Measurements from ENCODE around the gene MT1B.
A peak's percentile ranks its signal among the peaks of the same experiment; 100 is the strongest.

Gene MT1B

DNA sequence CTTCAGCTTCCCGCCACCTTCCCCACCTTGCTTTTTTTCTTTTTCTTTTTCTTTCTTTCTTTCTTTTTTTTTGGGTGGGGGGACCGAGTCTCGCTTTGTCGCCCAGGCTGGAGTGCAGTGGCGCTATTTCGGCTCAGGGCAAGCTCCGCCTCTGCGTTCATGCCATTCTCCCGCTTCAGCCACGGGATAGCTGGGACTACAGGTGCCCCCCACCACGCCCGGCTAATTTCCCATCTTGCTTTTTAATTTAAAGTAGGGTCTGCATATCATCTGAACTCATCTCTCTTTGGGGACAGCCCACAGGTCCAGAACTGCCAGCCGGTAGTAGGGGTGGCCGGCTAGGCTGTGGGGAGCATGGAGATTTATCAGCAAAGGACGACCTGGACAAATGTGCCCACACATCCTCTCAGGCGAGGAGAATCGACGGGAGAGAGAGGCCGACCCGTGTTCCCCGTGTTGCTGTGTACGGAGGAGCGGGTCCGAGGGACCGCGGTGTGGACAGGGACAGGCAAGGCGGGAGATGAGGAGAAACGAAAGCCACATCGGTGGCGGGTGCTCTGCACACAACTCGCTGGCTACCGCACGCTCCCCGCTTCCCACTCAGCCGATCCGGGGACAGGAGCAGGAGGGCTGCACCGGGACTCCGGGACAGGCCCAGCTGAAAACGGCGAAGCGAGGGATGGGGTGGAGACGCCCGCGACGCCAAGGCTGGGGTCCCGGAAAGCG, 16.8 kb upstream of the MT1B start:
- Histone ChIP-seq H3K27ac (ENCODE audit: low read depth, low read length) (no peak overlapping the region), H3K4me1 (ENCODE audit: control insufficient read depth, insufficient read depth, low read length) (no peaks in the 10 kb centered on the region), H3K27me3 (ENCODE audit: control insufficient read depth, insufficient read depth, low read length) (peaks cover 37% of the 10 kb centered on the region), H3K9ac (ENCODE audit: low read length) (no peak overlapping the region), H3K36me3 (ENCODE audit: control insufficient read depth, insufficient read depth, low read length) (no peaks in the 10 kb centered on the region), H3K4me3 (ENCODE audit: low read length) (peak overlapping the region; percentile 16)

DNA sequence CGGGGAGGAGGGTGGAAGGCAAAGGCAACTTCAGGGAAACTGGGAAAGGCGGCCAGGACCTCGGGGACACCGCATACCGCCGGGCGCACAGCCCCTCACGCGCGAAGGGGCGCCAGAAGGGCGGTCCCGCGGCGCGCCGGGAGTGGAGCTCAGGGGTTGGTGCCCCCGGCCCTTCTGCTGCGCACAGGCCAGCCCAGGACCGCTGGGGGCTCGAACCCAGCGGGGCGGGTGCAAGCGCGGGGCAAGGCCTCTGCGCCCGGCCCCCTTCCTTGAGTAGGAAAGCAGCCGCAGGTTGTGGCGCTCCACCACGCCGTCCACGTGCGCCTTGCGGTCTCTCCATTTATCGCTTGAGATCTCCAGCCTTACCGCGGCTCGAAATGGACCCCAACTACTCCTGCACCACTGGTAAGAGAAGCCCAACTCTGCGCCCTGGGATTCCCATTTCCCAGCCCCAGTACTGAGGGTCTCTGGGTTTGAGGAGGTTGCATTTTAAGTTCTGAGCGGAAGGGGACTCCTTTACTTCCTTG, 16.2 kb upstream of the MT1B start:
- Histone ChIP-seq H3K4me1 (ENCODE audit: control insufficient read depth, insufficient read depth, low read length) (no peaks in the 10 kb centered on the region), H3K27ac (ENCODE audit: low read depth, low read length) (no peak overlapping the region), H3K27me3 (ENCODE audit: control insufficient read depth, insufficient read depth, low read length) (peaks cover 37% of the 10 kb centered on the region), H3K36me3 (ENCODE audit: control insufficient read depth, insufficient read depth, low read length) (no peaks in the 10 kb centered on the region), H3K9ac (ENCODE audit: low read length) (no peak overlapping the region), H3K4me3 (ENCODE audit: low read length) (peak overlapping the region; percentile 16)

DNA sequence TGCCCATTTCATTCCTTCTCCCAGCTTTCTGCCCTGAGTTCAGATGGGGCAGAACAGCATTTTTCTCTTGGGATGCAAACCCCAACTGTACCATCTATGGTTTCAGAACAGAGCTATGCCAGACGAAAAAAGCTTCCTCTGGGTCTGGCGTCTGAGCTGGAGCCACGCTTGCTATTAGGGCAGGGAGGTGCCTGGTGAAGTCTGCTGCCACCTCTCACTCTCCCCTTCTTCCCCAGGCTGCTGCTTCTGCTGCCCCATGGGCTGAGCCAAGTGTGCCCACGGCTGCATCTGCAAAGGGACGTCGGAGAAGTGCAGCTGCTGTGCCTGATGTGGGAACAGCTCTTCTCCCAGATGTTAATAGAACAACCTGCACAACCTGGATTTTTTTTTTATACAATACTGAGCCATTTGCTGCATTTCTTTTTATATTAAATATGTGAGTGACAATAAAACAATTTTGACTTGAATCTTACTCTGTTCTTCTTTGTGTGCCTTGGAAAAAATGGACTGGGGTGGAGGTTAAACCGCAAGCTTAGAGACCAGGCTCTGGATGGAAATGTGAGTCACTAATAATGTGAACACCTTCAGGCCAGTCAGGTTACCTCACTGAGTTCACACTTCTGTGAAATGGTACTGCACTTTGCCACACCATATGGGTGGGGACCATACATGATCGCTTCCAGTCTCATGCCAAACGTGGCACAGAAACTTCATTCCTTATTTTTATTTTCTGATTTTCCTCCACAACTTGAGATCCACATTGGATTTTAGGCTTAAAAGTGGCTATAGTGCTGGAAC, 14.9 kb upstream of the MT1B start:
- no peaks in the 10 kb centered on the region for H3K4me1 ChIP-seq (ENCODE audit: control insufficient read depth, insufficient read depth, low read length)

DNA sequence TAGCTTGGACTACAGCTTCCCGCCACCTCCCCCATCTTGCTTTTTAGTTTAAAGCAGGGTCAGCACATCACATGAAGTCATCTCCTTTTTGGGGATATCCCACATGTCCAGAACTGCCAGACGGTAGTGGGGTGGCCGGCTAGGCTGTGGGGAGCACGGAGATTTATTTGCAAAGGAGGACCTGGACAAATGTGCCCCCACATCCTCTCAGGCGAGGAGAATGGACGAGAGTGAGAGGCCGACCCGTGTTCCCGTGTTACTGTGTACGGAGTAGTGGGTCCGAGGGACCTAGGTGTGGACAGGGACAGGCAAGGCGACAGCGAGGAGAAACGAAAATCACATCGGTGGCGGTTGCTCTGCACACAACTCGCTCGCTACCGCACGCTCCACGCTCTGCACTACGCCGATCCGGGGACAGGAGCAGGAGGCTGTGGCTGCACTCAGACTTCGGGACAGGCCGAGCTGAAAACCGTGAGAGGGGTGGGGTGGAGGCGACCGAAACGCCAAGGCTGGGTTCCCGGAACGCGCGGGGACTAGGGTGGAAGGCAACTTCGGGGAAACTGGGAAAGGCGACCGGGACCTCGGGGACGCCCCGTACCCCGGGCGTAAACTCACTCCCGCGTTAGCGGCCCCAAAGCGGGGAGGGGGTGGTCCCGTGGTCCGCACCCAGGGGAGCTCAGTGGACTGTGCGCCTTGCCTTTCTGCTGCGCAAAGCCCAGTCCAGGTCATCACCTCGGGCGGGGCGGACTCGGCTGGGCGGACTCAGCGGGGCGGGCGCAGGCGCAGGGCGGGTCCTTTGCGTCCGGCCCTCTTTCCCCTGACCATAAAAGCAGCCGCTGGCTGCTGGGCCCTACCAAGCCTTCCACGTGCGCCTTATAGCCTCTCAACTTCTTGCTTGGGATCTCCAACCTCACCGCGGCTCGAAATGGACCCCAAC, 13.6 kb upstream of the MT1B start, which contains the start of gene MT1A:
Gene MT1A (plus strand): TSS at position 853 of the 937 bp plus-strand sequence. CDS start 73 bp downstream, at position 926.
- H3K27ac ChIP-seq (ENCODE audit: low read depth, low read length): peak within 1 kb of the TSS; percentile 30
- H3K9ac ChIP-seq (ENCODE audit: low read length): no peak within 1 kb of the TSS
- peaks cover 37% of the 10 kb centered on the region for H3K27me3 ChIP-seq (ENCODE audit: control insufficient read depth, insufficient read depth, low read length)
- peak within 1 kb of the TSS; percentile 65 for H3K4me3 ChIP-seq (ENCODE audit: low read length)
- H3K36me3 ChIP-seq (ENCODE audit: control insufficient read depth, insufficient read depth, low read length): no peaks in the 10 kb centered on the region
- H3K4me1 ChIP-seq (ENCODE audit: control insufficient read depth, insufficient read depth, low read length): no peaks in the 10 kb centered on the region

More for the DNA sequence above, 14.9 kb upstream of the MT1B start:
- Histone ChIP-seq H3K9ac (ENCODE audit: low read length) (no peak overlapping the region), H3K27me3 (ENCODE audit: control insufficient read depth, insufficient read depth, low read length) (peaks cover 37% of the 10 kb centered on the region), H3K27ac (ENCODE audit: low read depth, low read length) (no peak overlapping the region), H3K4me3 (ENCODE audit: low read length) (no peak overlapping the region), H3K36me3 (ENCODE audit: control insufficient read depth, insufficient read depth, low read length) (no peaks in the 10 kb centered on the region)

DNA sequence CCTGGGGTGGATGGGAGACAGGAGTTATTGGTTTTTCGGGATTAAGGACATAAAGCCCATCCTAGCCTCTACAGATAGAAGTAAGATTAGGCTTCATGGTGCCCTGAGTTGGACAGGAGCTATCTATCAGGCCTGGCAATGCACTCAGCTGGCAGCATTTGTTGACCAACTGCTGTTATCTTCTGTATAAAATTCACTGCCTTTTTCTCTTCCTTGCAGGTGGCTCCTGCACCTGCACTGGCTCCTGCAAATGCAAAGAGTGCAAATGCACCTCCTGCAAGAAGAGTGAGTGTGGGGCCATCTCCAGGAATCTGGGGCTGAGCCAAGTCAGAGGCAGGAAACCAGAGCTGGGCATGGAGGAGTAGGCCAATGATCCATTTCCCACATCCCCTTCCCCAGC, 12.6 kb upstream of the MT1B start:
- Histone ChIP-seq H3K4me3 (ENCODE audit: low read length) (no peak overlapping the region), H3K27me3 (ENCODE audit: control insufficient read depth, insufficient read depth, low read length) (peaks cover 33% of the 10 kb centered on the region), H3K36me3 (ENCODE audit: control insufficient read depth, insufficient read depth, low read length) (no peaks in the 10 kb centered on the region), H3K4me1 (ENCODE audit: control insufficient read depth, insufficient read depth, low read length) (no peaks in the 10 kb centered on the region), H3K9ac (ENCODE audit: low read length) (no peak overlapping the region), H3K27ac (ENCODE audit: low read depth, low read length) (no peak overlapping the region)

DNA sequence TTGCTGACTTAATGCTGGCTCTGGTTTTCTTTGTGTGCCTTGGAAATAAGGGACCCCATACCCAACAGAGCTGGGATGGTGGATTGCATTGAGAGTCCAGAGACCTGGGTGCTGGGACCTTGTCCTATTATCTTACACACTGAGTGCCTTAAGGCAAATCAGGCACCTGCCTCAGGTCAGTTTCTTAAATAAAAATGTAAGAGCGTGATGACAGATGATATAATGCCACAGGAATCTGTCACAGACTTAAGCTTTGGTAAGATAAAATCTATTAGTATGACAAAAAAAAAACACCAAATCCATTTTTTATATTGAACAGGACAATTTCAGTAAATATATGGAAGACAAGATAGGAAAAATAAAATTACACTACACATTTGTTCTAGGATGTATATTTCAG, 11.6 kb upstream of the MT1B start:
- Histone ChIP-seq H3K27ac (ENCODE audit: low read depth, low read length) (no peak overlapping the region), H3K4me1 (ENCODE audit: control insufficient read depth, insufficient read depth, low read length) (no peaks in the 10 kb centered on the region), H3K9ac (ENCODE audit: low read length) (no peak overlapping the region), H3K27me3 (ENCODE audit: control insufficient read depth, insufficient read depth, low read length) (peaks cover 30% of the 10 kb centered on the region), H3K4me3 (ENCODE audit: low read length) (no peak overlapping the region), H3K36me3 (ENCODE audit: control insufficient read depth, insufficient read depth, low read length) (no peaks in the 10 kb centered on the region)

DNA sequence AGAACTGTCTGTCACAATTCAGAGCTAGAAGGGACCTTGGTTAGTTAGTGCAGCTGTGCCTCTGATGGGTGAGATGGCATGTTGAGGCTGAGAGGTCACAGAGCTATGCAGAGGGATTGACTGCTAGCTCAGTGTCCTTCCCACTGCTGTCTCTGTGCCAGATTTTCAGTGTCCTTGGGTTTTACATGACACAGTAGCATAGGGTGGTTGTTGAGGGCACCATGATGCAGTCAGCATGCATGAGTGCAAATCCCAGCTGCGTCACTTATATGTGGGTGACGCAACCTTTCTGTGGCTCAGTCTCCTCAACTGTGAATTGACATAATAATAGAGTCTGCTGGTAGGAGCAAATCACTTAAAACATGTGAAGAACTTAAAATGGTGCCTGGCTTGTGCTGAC, 10.5 kb upstream of the MT1B start:
- Histone ChIP-seq H3K27ac (ENCODE audit: low read depth, low read length) (no peak overlapping the region), H3K4me1 (ENCODE audit: control insufficient read depth, insufficient read depth, low read length) (no peaks in the 10 kb centered on the region), H3K36me3 (ENCODE audit: control insufficient read depth, insufficient read depth, low read length) (no peaks in the 10 kb centered on the region), H3K9ac (ENCODE audit: low read length) (no peak overlapping the region), H3K4me3 (ENCODE audit: low read length) (no peak overlapping the region), H3K27me3 (ENCODE audit: control insufficient read depth, insufficient read depth, low read length) (peaks cover 24% of the 10 kb centered on the region)

DNA sequence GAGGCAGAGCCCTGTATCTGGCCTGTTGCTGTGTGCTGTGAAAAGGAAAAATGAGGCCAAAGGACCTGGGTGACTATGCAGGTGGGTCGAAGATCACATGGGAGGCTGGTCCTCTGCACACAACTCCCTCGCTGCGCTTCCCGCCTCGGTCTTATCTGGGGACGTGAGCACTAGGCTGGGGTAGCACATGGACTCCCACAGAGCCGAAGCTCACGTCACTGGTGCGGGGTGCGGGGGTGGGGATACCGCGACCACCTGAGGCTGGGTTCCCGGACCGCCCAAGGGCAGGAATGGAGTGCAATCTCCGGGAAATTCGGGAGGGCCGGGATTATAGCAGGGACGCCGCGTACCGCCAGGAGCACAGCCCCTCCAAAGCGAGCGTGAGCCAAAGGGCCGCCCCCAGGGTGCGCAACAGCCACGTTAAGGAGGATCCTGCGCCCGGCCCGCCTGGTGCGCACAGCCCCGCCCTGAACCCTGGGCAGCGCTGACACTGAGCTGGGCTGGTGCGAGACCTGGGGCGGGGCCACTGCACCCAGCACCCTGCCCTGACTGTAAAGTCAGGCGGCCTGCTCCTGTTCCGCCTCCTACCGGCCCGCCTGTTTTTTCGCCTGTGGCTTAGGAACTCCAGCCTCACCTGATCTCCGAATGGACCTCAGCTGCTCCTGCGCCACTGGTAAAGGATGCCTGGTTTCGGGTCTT, 8.5 kb upstream of the MT1B start:
- H3K4me1 ChIP-seq (ENCODE audit: control insufficient read depth, insufficient read depth, low read length): no peaks in the 10 kb centered on the region
- H3K27ac ChIP-seq (ENCODE audit: low read depth, low read length): no peak overlapping the region
- H3K27me3 ChIP-seq (ENCODE audit: control insufficient read depth, insufficient read depth, low read length): peaks cover 13% of the 10 kb centered on the region
- no peaks in the 10 kb centered on the region for H3K36me3 ChIP-seq (ENCODE audit: control insufficient read depth, insufficient read depth, low read length)
- peak overlapping the region; percentile 48 for H3K4me3 ChIP-seq (ENCODE audit: low read length)
- no peak overlapping the region for H3K9ac ChIP-seq (ENCODE audit: low read length)

DNA sequence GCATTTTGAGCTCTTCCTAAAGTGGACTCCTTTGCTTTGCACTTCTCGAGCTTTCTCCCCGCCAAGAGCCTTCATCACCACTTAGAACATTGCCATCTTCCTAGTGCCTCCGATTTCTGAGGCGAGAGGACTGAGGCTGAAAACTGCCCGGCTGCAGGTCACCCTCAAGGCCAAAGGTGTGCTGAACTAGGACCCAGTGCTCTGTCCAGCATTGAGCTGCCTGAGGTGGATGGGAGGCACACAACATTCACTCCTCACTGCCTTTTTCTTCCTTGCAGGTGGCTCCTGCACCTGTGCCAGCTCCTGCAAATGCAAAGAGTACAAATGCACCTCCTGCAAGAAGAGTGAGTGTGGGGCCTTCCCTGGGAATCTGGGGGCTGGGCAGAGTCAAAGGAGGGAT, 7.9 kb upstream of the MT1B start:
- peak overlapping the region; percentile 48 for H3K4me3 ChIP-seq (ENCODE audit: low read length)
- no peak overlapping the region for H3K9ac ChIP-seq (ENCODE audit: low read length)
- no peak overlapping the region for H3K27ac ChIP-seq (ENCODE audit: low read depth, low read length)
- no peaks in the 10 kb centered on the region for H3K4me1 ChIP-seq (ENCODE audit: control insufficient read depth, insufficient read depth, low read length)
- no peaks in the 10 kb centered on the region for H3K36me3 ChIP-seq (ENCODE audit: control insufficient read depth, insufficient read depth, low read length)
- peaks cover 8% of the 10 kb centered on the region for H3K27me3 ChIP-seq (ENCODE audit: control insufficient read depth, insufficient read depth, low read length)

DNA sequence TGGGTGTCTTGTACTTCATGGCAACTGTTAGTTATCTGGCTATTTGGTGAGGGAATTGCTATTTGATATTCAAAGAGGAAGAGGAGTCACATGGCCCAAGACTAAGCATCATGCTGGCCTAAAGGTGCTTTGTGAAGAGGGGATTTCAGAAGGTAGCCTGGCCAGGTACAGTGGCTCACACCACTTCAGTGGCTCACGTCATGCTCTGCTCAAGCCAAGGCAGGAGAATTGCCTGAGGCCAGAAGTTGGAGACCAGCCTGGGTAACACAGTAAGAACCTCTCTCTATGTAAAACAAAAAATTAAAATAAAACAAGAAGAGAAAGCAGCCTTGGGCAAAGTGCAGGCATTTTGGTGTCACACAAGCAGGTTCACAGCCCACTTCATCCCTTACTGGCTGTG, 6.4 kb upstream of the MT1B start:
- Histone ChIP-seq H3K9ac (ENCODE audit: low read length) (no peak overlapping the region), H3K27ac (ENCODE audit: low read depth, low read length) (no peak overlapping the region), H3K4me3 (ENCODE audit: low read length) (no peak overlapping the region), H3K4me1 (ENCODE audit: control insufficient read depth, insufficient read depth, low read length) (no peaks in the 10 kb centered on the region), H3K36me3 (ENCODE audit: control insufficient read depth, insufficient read depth, low read length) (no peaks in the 10 kb centered on the region), H3K27me3 (ENCODE audit: control insufficient read depth, insufficient read depth, low read length) (no peaks in the 10 kb centered on the region)

DNA sequence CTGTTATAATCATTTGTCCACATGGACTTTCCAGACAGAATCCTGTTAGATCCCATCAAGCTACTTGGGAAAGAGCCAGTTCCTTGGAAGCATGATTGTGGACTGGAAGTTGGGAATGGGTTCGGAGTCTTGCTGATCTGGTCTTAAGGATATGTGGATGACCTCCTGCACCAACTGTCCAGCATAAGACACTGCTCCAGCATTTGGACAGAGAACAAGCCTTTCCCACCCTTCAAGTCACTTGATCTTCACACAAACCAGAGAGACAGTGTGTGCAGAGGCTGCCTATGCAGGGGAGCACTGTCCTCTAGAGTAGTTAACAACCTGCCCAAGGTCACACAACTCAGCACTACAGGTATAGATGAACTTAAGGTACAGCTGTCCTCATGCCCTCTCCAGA, 5.8 kb upstream of the MT1B start:
- H3K4me3 ChIP-seq (ENCODE audit: low read length): no peak overlapping the region
- no peaks in the 10 kb centered on the region for H3K4me1 ChIP-seq (ENCODE audit: control insufficient read depth, insufficient read depth, low read length)
- no peak overlapping the region for H3K9ac ChIP-seq (ENCODE audit: low read length)
- no peaks in the 10 kb centered on the region for H3K27me3 ChIP-seq (ENCODE audit: control insufficient read depth, insufficient read depth, low read length)
- no peaks in the 10 kb centered on the region for H3K36me3 ChIP-seq (ENCODE audit: control insufficient read depth, insufficient read depth, low read length)
- no peak overlapping the region for H3K27ac ChIP-seq (ENCODE audit: low read depth, low read length)

All from rectal smooth muscle tissue (tissue), 1 donor.